ENCODE results near the gene NCAN. TPM values are rescaled to one million over a fixed set of nuclear protein-coding genes. Genes with fewer than 3 reads are reported as not detected.

The NCAN gene
- total and polyA plus RNA-seq, 2 of the 8 experiments (the other 6 are each of a cell fraction or from before 2014, with no cell fraction given): 2.7 TPM

DNA sequence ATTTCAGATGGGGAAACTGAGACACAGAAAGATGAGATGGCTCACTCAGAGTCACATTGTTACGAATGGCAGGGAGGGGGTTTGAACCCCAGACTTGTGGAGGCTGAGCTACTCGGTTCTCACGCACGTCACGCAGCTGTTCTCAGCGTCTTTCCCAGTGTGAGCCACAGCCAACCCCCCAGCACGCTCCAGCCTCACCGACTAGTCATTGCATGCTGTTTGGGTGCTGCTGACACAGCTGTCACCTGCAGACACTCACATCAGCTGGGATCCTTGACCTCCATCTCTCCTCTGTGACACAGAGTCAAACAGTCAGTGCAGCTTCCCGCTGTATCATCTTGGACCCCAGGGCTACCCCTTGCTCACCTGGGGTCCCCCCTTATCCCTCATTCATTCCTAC is 2.4 kb upstream of the NCAN start:
- no peak overlapping the region for H4K5ac ChIP-seq (ENCODE audit: insufficient read length, low read depth, low read length)
- WGBS, 2 experiments (ENCODE audit: extremely low coverage in 1 of 2, insufficient coverage in 1 of 2, insufficient read length in 1 of 2, insufficient replicate concordance in 2 of 2, low coverage in 1 of 2, low lambda C conversion rate in 2 of 2, missing lambda C conversion rate in 1 of 2): 74% methylated on average over 9 of the region's 9 CpGs; no CpG with 5 or more reads in 1 of the 2 experiments
- no peak for FAIRE-seq

More for the DNA sequence above, 2.4 kb upstream of the NCAN start:
- H2BK15ac ChIP-seq (ENCODE audit: low read length): 0 out of 2 replicates have a peak overlapping the region, but pooled peaks have one; percentile 61
- H3K36me3 ChIP-seq (ENCODE audit: control insufficient read depth in 2 of 4, insufficient read depth in 4 of 4, low read length in 3 of 4): no peaks in the 10 kb centered on the region
- H4K91ac ChIP-seq (replicated peaks; ENCODE audit: insufficient read length, low read length): no peak overlapping the region
- peaks cover 6% of the 10 kb centered on the region; the same call in 1 of the 2 replicates for H3K23me2 ChIP-seq (ENCODE audit: low read depth, low read length)
- H2AFZ ChIP-seq (ENCODE audit: low read length): no peak overlapping the region
- H2AK5ac ChIP-seq (ENCODE audit: low read depth, low read length): no peak overlapping the region
- POLR2A ChIA-PET (ENCODE audit: partially characterized antibody): interaction anchor here (0.6 to 1.1 kb wide), 3 partner anchors 18 to 49 kb away, joined by 3 read pairs; no protein-coding TSS in a partner anchor
- H3K79me2 ChIP-seq (ENCODE audit: control insufficient read depth in 1 of 2, insufficient read depth in 2 of 2, low read length in 2 of 2): no peaks in the 10 kb centered on the region
- H3K9me3 ChIP-seq (ENCODE audit: insufficient read depth in 2 of 2, low read depth in 1 of 2, low read length in 1 of 2): no peaks in the 10 kb centered on the region
- CTCF ChIA-PET (ENCODE audit: partially characterized antibody): interaction anchor here (1.4 to 1.5 kb wide), 2 partner anchors 11 to 67 kb away, joined by 3 read pairs; no protein-coding TSS in a partner anchor
- no peak overlapping the region for H3K4me2 ChIP-seq (ENCODE audit: insufficient read depth in 1 of 2, low read depth in 2 of 2, low read length in 2 of 2)
- peaks cover 11 to 71% (median 67%) of the 10 kb centered on the region in 4 experiments for H3K27me3 ChIP-seq (replicated peaks in 1 of 4; ENCODE audit: control insufficient read depth in 3 of 4, extremely low read depth in 1 of 4, insufficient read depth in 3 of 4, low read length in 3 of 4)
- H3K14ac ChIP-seq (ENCODE audit: insufficient read length): no peak overlapping the region
- DNase-seq (ENCODE audit: low read depth in 1 of 2, low spot score in 2 of 2): no peak
- H3K79me1 ChIP-seq (ENCODE audit: low read depth, low read length): no peaks in the 10 kb centered on the region
- H4K20me1 ChIP-seq (replicated peaks in 1 of 2; ENCODE audit: control insufficient read depth in 1 of 2, insufficient read depth in 2 of 2, low read length in 2 of 2): peaks cover 5 to 23% of the 10 kb centered on the region in 2 experiments
- no peak overlapping the region for H2BK5ac ChIP-seq (ENCODE audit: low read depth, low read length)
- no peak overlapping the region for H3K4me3 ChIP-seq (ENCODE audit: extremely low read depth in 1 of 4, insufficient read depth in 2 of 4, low read depth in 3 of 4, low read length in 4 of 4)
- peaks cover 0 to 16% (median 8%) of the 10 kb centered on the region in 4 experiments; a peak in 6 of 7 replicates for H3K4me1 ChIP-seq (replicated peaks in 1 of 4; ENCODE audit: control insufficient read depth in 3 of 4, insufficient read depth in 4 of 4, low read length in 3 of 4)
- no peak overlapping the region for H2BK12ac ChIP-seq (ENCODE audit: low read depth, low read length)
- H3K9ac ChIP-seq (replicated peaks in 1 of 4; ENCODE audit: extremely low read depth in 1 of 4, low read depth in 3 of 4, low read length in 3 of 4): no peak overlapping the region
- H3K4ac ChIP-seq (replicated peaks; ENCODE audit: insufficient read length, low read depth, low read length): no peak overlapping the region
- no peak overlapping the region for H3K23ac ChIP-seq (ENCODE audit: insufficient read length)
- H2BK20ac ChIP-seq (ENCODE audit: low read length): no peak overlapping the region
- TF ChIP-seq SRF (IDR thresholded peaks at IDR 0.05; ENCODE audit: low read depth, low read length): no peak
- H3K27ac ChIP-seq (ENCODE audit: low read depth, low read length): no peak overlapping the region
- H2BK120ac ChIP-seq (replicated peaks; ENCODE audit: low read depth, low read length): no peak overlapping the region
- no peak overlapping the region for H3K56ac ChIP-seq (replicated peaks; ENCODE audit: insufficient read length, low read depth, low read length)
- no peak overlapping the region for H4K8ac ChIP-seq (ENCODE audit: extremely low read depth, insufficient read depth, low read length)
- H3K18ac ChIP-seq (ENCODE audit: extremely low read depth, low read length): no peak overlapping the region
